Gastrocnemius medialis (tissue), 4 donors: ENCODE data around the gene TRIM7. TPM values are rescaled to one million over a fixed set of nuclear protein-coding genes. Genes with fewer than 3 reads are reported as not detected.
"Not testable (repeated sequence)": the region's sequence is repeated elsewhere in the genome, so short reads cannot be mapped to it uniquely, and the experiment has no call there.

ENCODE experiments used
- ATAC-seq, 2 donors: fragments of 150-250 bp; one replicate each; pipeline ENCODE4 v1.9.1; 2016
- DNase-seq, 2 donors: peaks; one replicate each; pipeline ENCODE4 v3.0.0-alpha.2; 2019
- H3K27ac ChIP-seq, 4 donors: fragments of 200-600 bp; sonication (generic); 1 replicate in 1 of 4; 2 replicates in 3 of 4; pipeline ENCODE4 v1.5.1; 2016 to 2018; ENCODE audit warnings: mild to moderate bottlenecking in 2 of 4, moderate library complexity in 1 of 4
- H3K27me3 ChIP-seq, 3 donors: fragments of 200-600 bp; sonication (generic) in 2 of 3; 1 replicate in 1 of 3; 2 replicates in 2 of 3; pipeline versions ENCODE4 v1.5.1 to v1.6.0; 2016 to 2019; ENCODE audit warnings: mild to moderate bottlenecking in 1 of 3, moderate library complexity in 1 of 3
- H3K36me3 ChIP-seq, 2 donors: fragments of 200-600 bp; sonication (generic) in 1 of 2; one replicate each; pipeline ENCODE4 v1.5.1; 2017 to 2018
- H3K4me1 ChIP-seq, 2 donors: fragments of 200-600 bp; sonication (generic) in 1 of 2; one replicate each; pipeline ENCODE4 v1.5.1; 2016 to 2017; ENCODE audit warnings: mild to moderate bottlenecking in 2 of 2
- H3K4me3 ChIP-seq, 4 donors: fragments of 200-600 bp; sonication (generic) in 3 of 4; 1 replicate in 1 of 4; 2 replicates in 3 of 4; pipeline ENCODE4 v1.5.1; 2016 to 2019; ENCODE audit warnings: mild to moderate bottlenecking in 2 of 4
- H3K9me3 ChIP-seq, 3 donors: fragments of 200-600 bp; sonication (generic) in 2 of 3; 1 replicate in 1 of 3; 2 replicates in 2 of 3; pipeline ENCODE4 v1.5.1; 2016 to 2019
- CTCF ChIP-seq, 5 experiments: fragments of 450-650 bp in 3 of 5; fragments of 200-600 bp in 2 of 5; sonication (generic) in 2 of 5; IDR thresholded peaks in 4 of 5; conservative IDR thresholded peaks in 1 of 5; 1 replicate in 4 of 5; 2 replicates in 1 of 5; pipeline ENCODE4 v1.5.1; 2016 to 2019; ENCODE audit warnings: antibody characterized with exemption in 5 of 5, mild to moderate bottlenecking in 3 of 5, moderate library complexity in 3 of 5
- POLR2A ChIP-seq, 2 donors: fragments of 450-650 bp; IDR thresholded peaks; one replicate each; pipeline ENCODE4 v1.6.1; 2017; ENCODE audit warnings: antibody characterized with exemption in 2 of 2, mild to moderate bottlenecking in 2 of 2, moderate library complexity in 2 of 2
- in situ Hi-C, 4 donors: fragments of 200-750 bp; cut with MboI; loops; one replicate each; pipeline versions ENCODE4 v1.15.0 to v1.8.0; 2017; ENCODE audit warnings: low sequenced_read_pairs in 4 of 4
- intact Hi-C: fragments of 100-400 bp; cut with DNase I; formaldehyde crosslinking; loops from one replicate; pipeline ENCODE4 v1.15.1; 2023; ENCODE audit warnings: low total_unique reads
- total RNA-seq, 4 donors: library from RNA; depleted of rRNA; stranded (reverse); fragments of >200 nt; gene quantifications; one replicate each; pipeline versions ENCODE4 v1.1.0 to v1.2.3, GENCODE V29; 2016

The TRIM7 gene
- total RNA-seq, 4 donors from 2014 or later: 27.9 to 58.4 (median 47.1) TPM

GRCh38 chr5:181151146-181151545 lies 53.9 kb downstream of the TRIM7 start:
- Histone ChIP-seq H3K27ac (no peak overlapping the region), H3K4me3 (no peak overlapping the region), H3K27me3 (peaks cover 0 to 12% (median 4%) of the 10 kb centered on the region in 3 donors), H3K9me3 (no peaks in the 10 kb centered on the region), H3K4me1 (no peaks in the 10 kb centered on the region), H3K36me3 (no peaks in the 10 kb centered on the region)
- intact Hi-C loops (loop anchor here (10.0 kb wide), 2 partner anchors 286 to 366 kb away; partner anchors contain the start of gene ZFP62), in situ Hi-C loops (loop anchor here in 1 of 4 donors (10.0 kb wide), 1 partner anchor 366 kb away; no protein-coding TSS in a partner anchor)
- no peak for TF ChIP-seq POLR2A (IDR thresholded peaks at IDR 0.05)
- TF ChIP-seq CTCF (IDR thresholded peaks at IDR 0.05 in 4 of 5, conservative IDR thresholded peaks at IDR 0.05 in 1 of 5): no peak
- DNase-seq: no peak
- no peak for ATAC-seq

GRCh38 chr5:181149806-181150733 lies 54.9 kb downstream of the TRIM7 start:
- Histone ChIP-seq H3K27ac (no peak overlapping the region), H3K4me3 (no peak overlapping the region), H3K9me3 (no peaks in the 10 kb centered on the region), H3K27me3 (peaks cover 0 to 12% (median 9%) of the 10 kb centered on the region in 3 donors), H3K36me3 (no peaks in the 10 kb centered on the region), H3K4me1 (no peaks in the 10 kb centered on the region)
- ATAC-seq (no peak), DNase-seq (no peak)
- intact Hi-C loops: loop anchor here (10.0 kb wide), 2 partner anchors 285 to 365 kb away; partner anchors contain the start of gene ZFP62
- in situ Hi-C loops: loop anchor here in 1 of 4 donors (10.0 kb wide), 1 partner anchor 365 kb away; no protein-coding TSS in a partner anchor
- TF ChIP-seq CTCF (IDR thresholded peaks at IDR 0.05 in 4 of 5, conservative IDR thresholded peaks at IDR 0.05 in 1 of 5) (no peak), POLR2A (IDR thresholded peaks at IDR 0.05) (no peak)

- no peak overlapping the region for H3K27ac ChIP-seq
- no peak overlapping the region for H3K4me3 ChIP-seq
- no peak for DNase-seq
- no peaks in the 10 kb centered on the region for H3K36me3 ChIP-seq
- peaks cover 0 to 12% (median 9%) of the 10 kb centered on the region in 3 donors for H3K27me3 ChIP-seq
- TF ChIP-seq POLR2A (IDR thresholded peaks at IDR 0.05) (no peak), CTCF (IDR thresholded peaks at IDR 0.05 in 4 of 5, conservative IDR thresholded peaks at IDR 0.05 in 1 of 5) (no peak)
- no peaks in the 10 kb centered on the region for H3K9me3 ChIP-seq
- intact Hi-C loops: no loop called here
- in situ Hi-C loops: no loop called here
- no peak for ATAC-seq
- no peaks in the 10 kb centered on the region for H3K4me1 ChIP-seq
Observed at GRCh38 chr5:181149355-181149754, 55.6 kb downstream of the TRIM7 start.

- H3K9me3 ChIP-seq, ATAC-seq, intact Hi-C loops, H3K4me1 ChIP-seq, DNase-seq, H3K36me3 ChIP-seq, in situ Hi-C loops, H3K27ac ChIP-seq, H3K4me3 ChIP-seq: not testable (repeated sequence)
- peaks cover 0 to 20% (median 9%) of the 10 kb centered on the region in 3 donors for H3K27me3 ChIP-seq
Observed at GRCh38 chr5:181146927-181147636, 57.9 kb downstream of the TRIM7 start, which contains the start of gene OR2V2. Gene OR2V2, plus strand, starts transcription at chr5:181147586. Its CDS starts 7,357 bp downstream, at chr5:181154943.
